Astrocyte (in vitro differentiated cells and primary cell): ENCODE data around the gene USP36. TPM values are rescaled to one million over a fixed set of nuclear protein-coding genes. Genes with fewer than 3 reads are reported as not detected.

Experiments used
- DNase-seq: peaks from one replicate; pipeline ENCODE4 v3.0.0-alpha.2; 2010; ENCODE audit warnings: low read depth
- FAIRE-seq: peaks from 2 replicates; lab custom pipeline; 2011; peaks lifted over from hg19 to GRCh38; lab: Jason Lieb, UNC
- H2AFZ ChIP-seq: 2 replicates; pipeline ENCODE4 v1.6.0; 2012; ENCODE audit warnings: low read depth, low read length, inconsistent platforms
- H3K27ac ChIP-seq: 2 replicates; pipeline ENCODE4 v1.5.1; 2011; ENCODE audit warnings: low read depth, low read length, inconsistent platforms
- H3K27me3 ChIP-seq: 2 replicates; pipeline ENCODE4 v1.6.0; 2011; ENCODE audit warnings: low read length, inconsistent platforms; ENCODE audit not compliant: insufficient read depth
- H3K36me3 ChIP-seq: 2 replicates; pipeline ENCODE4 v1.5.1; 2011; ENCODE audit warnings: low read length, inconsistent platforms; ENCODE audit not compliant: insufficient read depth
- H3K4me1 ChIP-seq: 2 replicates; pipeline ENCODE4 v1.5.1; 2011; ENCODE audit warnings: low read length, inconsistent platforms; ENCODE audit not compliant: insufficient read depth
- H3K4me2 ChIP-seq: 2 replicates; pipeline ENCODE4 v1.6.0; 2012; ENCODE audit warnings: low read length, inconsistent platforms
- H3K4me3 ChIP-seq: 2 replicates; pipeline ENCODE4 v1.5.1; 2011; ENCODE audit warnings: low read depth, mild to moderate bottlenecking, low read length, inconsistent platforms; ENCODE audit not compliant: insufficient read depth
- H3K79me2 ChIP-seq: 2 replicates; pipeline ENCODE4 v1.6.0; 2012; ENCODE audit warnings: mild to moderate bottlenecking, low read length, inconsistent platforms; ENCODE audit not compliant: insufficient read depth
- H3K9ac ChIP-seq: 2 replicates; pipeline ENCODE4 v1.6.0; 2012; ENCODE audit warnings: mild to moderate bottlenecking, low read length, inconsistent platforms
- H3K9me3 ChIP-seq: 2 replicates; pipeline ENCODE4 v1.5.1; 2012; ENCODE audit warnings: low read depth, mild to moderate bottlenecking, low read length, inconsistent platforms; ENCODE audit not compliant: insufficient read depth
- H4K20me1 ChIP-seq: 2 replicates; pipeline ENCODE4 v1.6.0; 2012; ENCODE audit warnings: low read length, inconsistent platforms; ENCODE audit not compliant: insufficient read depth
- H3K27ac Mint-ChIP-seq: one replicate; pipeline ENCODE4 v1.8.0; 2021; ENCODE audit warnings: mild to moderate bottlenecking, mixed read lengths; ENCODE audit not compliant: unreplicated experiment
- H3K27me3 Mint-ChIP-seq: one replicate; pipeline ENCODE4 v1.8.0; 2021; ENCODE audit warnings: low read depth, mixed read lengths; ENCODE audit not compliant: unreplicated experiment
- H3K36me3 Mint-ChIP-seq: one replicate; pipeline ENCODE4 v1.8.0; 2021; ENCODE audit warnings: low read depth, mixed read lengths; ENCODE audit not compliant: unreplicated experiment
- H3K4me1 Mint-ChIP-seq: one replicate; pipeline ENCODE4 v1.8.0; 2021; ENCODE audit warnings: low read depth, mixed read lengths; ENCODE audit not compliant: unreplicated experiment
- H3K4me3 Mint-ChIP-seq: one replicate; pipeline ENCODE4 v1.8.0; 2021; ENCODE audit warnings: mild to moderate bottlenecking, moderate library complexity, mixed read lengths; ENCODE audit not compliant: unreplicated experiment
- H3K9me3 Mint-ChIP-seq: one replicate; pipeline ENCODE4 v1.8.0; 2021; ENCODE audit warnings: mild to moderate bottlenecking, mixed read lengths; ENCODE audit not compliant: unreplicated experiment
- CTCF ChIP-seq: IDR thresholded peaks from 2 replicates; pipeline ENCODE4 v1.5.1; 2011; ENCODE audit warnings: low read depth, mild to moderate bottlenecking, inconsistent platforms, low read length, moderate library complexity; ENCODE audit not compliant: insufficient read depth
- EZH2 ChIP-seq: IDR thresholded peaks from 2 replicates; pipeline ENCODE4 v1.6.1; 2012; ENCODE audit warnings: mild to moderate bottlenecking, low read length, inconsistent platforms; ENCODE audit not compliant: insufficient read depth
- total RNA-seq: library from RNA; stranded (reverse); gene quantifications from 2 replicates; pipeline ENCODE4 v1.2.1, GENCODE V29; 2021

USP36 gene
- total RNA-seq, 1 donor from 2014 or later: 51.0 TPM

- FAIRE-seq (no peak), DNase-seq (no peak)
- Mint-ChIP-seq H3K36me3 (peaks cover 19% of the 10 kb centered on the region), H3K27me3 (no peaks in the 10 kb centered on the region), H3K9me3 (no peaks in the 10 kb centered on the region), H3K4me1 (peaks cover 13% of the 10 kb centered on the region), H3K27ac (no peak overlapping the region), H3K4me3 (no peak overlapping the region)
- Histone ChIP-seq H3K36me3 (peaks cover 49% of the 10 kb centered on the region), H3K9me3 (no peaks in the 10 kb centered on the region), H2AFZ (no peak overlapping the region), H3K4me2 (no peak overlapping the region), H3K9ac (no peak overlapping the region), H3K4me3 (no peak overlapping the region), H3K27me3 (no peaks in the 10 kb centered on the region), H4K20me1 (peaks cover 54% of the 10 kb centered on the region), H3K79me2 (peaks cover 84% of the 10 kb centered on the region), H3K4me1 (peaks cover 27% of the 10 kb centered on the region), H3K27ac (no peak overlapping the region)
- no peak for TF ChIP-seq EZH2
- TF ChIP-seq CTCF: no peak
These were observed 4.1 kb downstream of the USP36 start for GRCh38 chr17:78836420-78837021.

GRCh38 chr17:78834571-78834970 lies 6.0 kb downstream of the USP36 start:
- peaks cover 93% of the 10 kb centered on the region for H3K79me2 ChIP-seq
- Mint-ChIP-seq H3K27me3 (no peaks in the 10 kb centered on the region), H3K4me1 (peaks cover 11% of the 10 kb centered on the region), H3K9me3 (no peaks in the 10 kb centered on the region), H3K4me3 (no peak overlapping the region), H3K27ac (no peak overlapping the region), H3K36me3 (peaks cover 21% of the 10 kb centered on the region)
- no peak overlapping the region for H3K4me3 ChIP-seq
- FAIRE-seq: no peak
- H3K9ac ChIP-seq: no peak overlapping the region
- H4K20me1 ChIP-seq: peaks cover 67% of the 10 kb centered on the region
- H3K27ac ChIP-seq: no peak overlapping the region
- H2AFZ ChIP-seq: no peak overlapping the region
- DNase-seq: no peak
- H3K9me3 ChIP-seq: no peaks in the 10 kb centered on the region
- no peaks in the 10 kb centered on the region for H3K27me3 ChIP-seq
- TF ChIP-seq CTCF (no peak), EZH2 (no peak)
- H3K4me2 ChIP-seq: no peak overlapping the region
- peaks cover 21% of the 10 kb centered on the region for H3K4me1 ChIP-seq
- peaks cover 55% of the 10 kb centered on the region for H3K36me3 ChIP-seq

GRCh38 chr17:78832541-78832810 lies 8.1 kb downstream of the USP36 start:
- H3K9ac ChIP-seq: no peak overlapping the region
- no peak overlapping the region for H2AFZ ChIP-seq
- Mint-ChIP-seq H3K27ac (no peak overlapping the region), H3K4me1 (peaks cover 5% of the 10 kb centered on the region), H3K27me3 (no peaks in the 10 kb centered on the region), H3K36me3 (peaks cover 31% of the 10 kb centered on the region), H3K9me3 (no peaks in the 10 kb centered on the region), H3K4me3 (no peak overlapping the region)
- FAIRE-seq (no peak), DNase-seq (no peak)
- no peaks in the 10 kb centered on the region for H3K27me3 ChIP-seq
- H3K4me1 ChIP-seq: peaks cover 3% of the 10 kb centered on the region
- H4K20me1 ChIP-seq: peaks cover 64% of the 10 kb centered on the region
- no peaks in the 10 kb centered on the region for H3K9me3 ChIP-seq
- no peak overlapping the region for H3K4me3 ChIP-seq
- peaks cover 65% of the 10 kb centered on the region for H3K36me3 ChIP-seq
- H3K27ac ChIP-seq: no peak overlapping the region
- peaks cover 89% of the 10 kb centered on the region for H3K79me2 ChIP-seq
- no peak overlapping the region for H3K4me2 ChIP-seq
- TF ChIP-seq EZH2: no peak
- no peak for TF ChIP-seq CTCF
